PC-9 (cell line): ENCODE data around the gene MISP. TPM values are rescaled to one million over a fixed set of nuclear protein-coding genes. Genes with fewer than 3 reads are reported as not detected.
"Not testable (repeated sequence)": the region's sequence is repeated elsewhere in the genome, so short reads cannot be mapped to it uniquely, and the experiment has no call there.

Source experiments
- BruUV-seq: library from RNA; stranded (reverse); fragments of 400-500 nt; replicated peaks from 2 replicates; lab custom pipeline; 2021; lab: Mats Ljungman, UMichigan
- CTCF ChIA-PET: fragments of 300-600 bp; sonication (Branson Sonifier 250); formaldehyde crosslinking; loops from one replicate; lab custom pipeline; 2022; ENCODE audit warnings: antibody characterized with exemption; lab: Charles Lee
- POLR2A ChIA-PET: fragments of 300-600 bp; sonication (Branson Sonifier 250); formaldehyde crosslinking; loops from one replicate; lab custom pipeline; 2022; ENCODE audit warnings: antibody characterized with exemption; ENCODE audit not compliant: unreplicated experiment; lab: Charles Lee
- DNase-seq, 2 experiments: peaks; one replicate each; pipeline versions ENCODE4 v3.0.0 to v3.0.0-alpha.2; 2015 to 2022; ENCODE audit warnings: mixed read lengths in 1 of 2
- H2AFZ ChIP-seq: fragments of 200-600 bp; sonication (generic); 2 replicates; pipeline ENCODE4 v1.8.1; 2017; ENCODE audit warnings: antibody characterized with exemption
- H3F3A ChIP-seq: fragments of 200-600 bp; sonication (generic); 2 replicates; pipeline ENCODE4 v1.8.1; 2017; ENCODE audit warnings: antibody characterized with exemption, mild to moderate bottlenecking, low read depth; ENCODE audit not compliant: insufficient read depth
- H3K27ac ChIP-seq: fragments of 200-600 bp; sonication (generic); 2 replicates; pipeline ENCODE4 v1.6.1; 2016; ENCODE audit warnings: mixed run types
- H3K27me3 ChIP-seq: fragments of 200-600 bp; sonication (generic); 2 replicates; pipeline ENCODE4 v1.6.1; 2016; ENCODE audit warnings: low read depth, mixed run types; ENCODE audit not compliant: insufficient read depth
- H3K36me3 ChIP-seq: fragments of 200-600 bp; sonication (generic); 2 replicates; pipeline ENCODE4 v1.6.1; 2016; ENCODE audit warnings: low read depth, mixed run types
- H3K4me1 ChIP-seq: fragments of 200-600 bp; sonication (generic); replicated peaks from 2 replicates; pipeline ENCODE4 v1.6.1; 2016; ENCODE audit warnings: mixed run types; ENCODE audit not compliant: insufficient read depth
- H3K4me2 ChIP-seq: fragments of 200-600 bp; sonication (generic); 2 replicates; pipeline ENCODE4 v1.6.1; 2017; ENCODE audit warnings: mixed run types
- H3K4me3 ChIP-seq: fragments of 200-600 bp; sonication (generic); 2 replicates; pipeline ENCODE4 v1.6.1; 2016; ENCODE audit warnings: mixed run types
- H3K79me2 ChIP-seq: fragments of 200-600 bp; sonication (generic); 2 replicates; pipeline ENCODE4 v1.6.1; 2017; ENCODE audit warnings: low read depth, mixed run types
- H3K9me2 ChIP-seq: fragments of 200-600 bp; sonication (generic); 2 replicates; pipeline ENCODE4 v1.8.1; 2017; ENCODE audit warnings: mild to moderate bottlenecking; ENCODE audit not compliant: insufficient read depth
- H3K9me3 ChIP-seq: fragments of 200-600 bp; sonication (generic); 2 replicates; pipeline ENCODE4 v1.8.1; 2016; ENCODE audit warnings: low read depth; ENCODE audit not compliant: insufficient read depth
- H4K20me1 ChIP-seq: fragments of 200-600 bp; sonication (generic); 2 replicates; pipeline ENCODE4 v1.8.1; 2017; ENCODE audit not compliant: insufficient read depth
- EZH2 ChIP-seq: fragments of 200-600 bp; sonication (generic); IDR thresholded peaks from 2 replicates; pipeline ENCODE4 v1.8.0; 2017; ENCODE audit warnings: antibody characterized with exemption, low read depth
- intact Hi-C: fragments of 100-400 bp; cut with micrococcal nuclease; formaldehyde crosslinking; loops from one replicate; pipeline ENCODE4 v1.10.0; 2022; ENCODE audit not compliant: unreplicated experiment
- total RNA-seq: library from RNA; stranded (reverse); gene quantifications from 2 replicates; pipeline ENCODE4 v1.2.3, GENCODE V29; 2021
- TF ChIP-seq, protein P1 (sequence below): fragments of 200-600 bp; sonication (generic); conservative IDR thresholded peaks from 2 replicates; pipeline ENCODE4 v1.6.1; 2017; ENCODE audit warnings: mixed run types, antibody characterized with exemption, mild to moderate bottlenecking, moderate library complexity

Gene MISP
- total RNA-seq, 1 experiment from 2014 or later, result 91.6 TPM

DNA sequence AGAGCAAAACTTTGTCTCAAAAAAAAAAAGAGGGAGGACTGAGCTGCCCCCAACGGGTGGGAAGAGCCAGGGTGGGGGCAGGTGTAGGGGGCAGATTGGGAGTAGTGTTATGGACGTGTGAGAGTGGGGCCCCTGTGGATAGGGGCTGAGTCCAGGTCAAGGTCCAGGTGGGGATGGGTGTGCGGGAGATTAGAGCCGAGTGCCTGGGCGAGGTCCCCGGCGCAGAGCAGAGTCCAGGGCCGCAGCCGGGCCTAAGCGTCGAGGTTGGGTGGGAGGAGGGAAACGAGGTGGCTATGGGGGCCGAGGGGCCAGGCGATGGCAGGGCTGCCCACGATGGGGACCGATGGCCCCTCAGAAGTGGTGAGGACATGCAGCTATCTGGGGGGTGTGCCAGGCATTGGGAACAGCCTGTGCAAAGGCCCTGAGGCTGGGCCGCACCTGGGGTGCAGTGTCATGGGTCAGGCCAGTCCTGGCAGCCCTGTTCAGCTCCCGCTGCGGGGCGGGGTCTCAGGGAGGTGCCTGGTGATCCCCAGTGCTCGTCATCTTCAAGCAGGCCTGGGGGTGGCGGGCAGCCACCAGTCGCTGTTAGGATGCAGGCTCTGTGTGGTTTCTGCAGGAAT, 12.3 kb upstream of the MISP start:
- TF ChIP-seq, protein P1, sequence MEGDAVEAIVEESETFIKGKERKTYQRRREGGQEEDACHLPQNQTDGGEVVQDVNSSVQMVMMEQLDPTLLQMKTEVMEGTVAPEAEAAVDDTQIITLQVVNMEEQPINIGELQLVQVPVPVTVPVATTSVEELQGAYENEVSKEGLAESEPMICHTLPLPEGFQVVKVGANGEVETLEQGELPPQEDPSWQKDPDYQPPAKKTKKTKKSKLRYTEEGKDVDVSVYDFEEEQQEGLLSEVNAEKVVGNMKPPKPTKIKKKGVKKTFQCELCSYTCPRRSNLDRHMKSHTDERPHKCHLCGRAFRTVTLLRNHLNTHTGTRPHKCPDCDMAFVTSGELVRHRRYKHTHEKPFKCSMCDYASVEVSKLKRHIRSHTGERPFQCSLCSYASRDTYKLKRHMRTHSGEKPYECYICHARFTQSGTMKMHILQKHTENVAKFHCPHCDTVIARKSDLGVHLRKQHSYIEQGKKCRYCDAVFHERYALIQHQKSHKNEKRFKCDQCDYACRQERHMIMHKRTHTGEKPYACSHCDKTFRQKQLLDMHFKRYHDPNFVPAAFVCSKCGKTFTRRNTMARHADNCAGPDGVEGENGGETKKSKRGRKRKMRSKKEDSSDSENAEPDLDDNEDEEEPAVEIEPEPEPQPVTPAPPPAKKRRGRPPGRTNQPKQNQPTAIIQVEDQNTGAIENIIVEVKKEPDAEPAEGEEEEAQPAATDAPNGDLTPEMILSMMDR, result no peak
- no peak for TF ChIP-seq EZH2
- no peaks in the 10 kb centered on the region for H3K9me2 ChIP-seq
- no peak overlapping the region for H3K27ac ChIP-seq
- no peaks in the 10 kb centered on the region for H3K79me2 ChIP-seq
- no peaks in the 10 kb centered on the region for H3K9me3 ChIP-seq
- H3F3A ChIP-seq, result peaks cover 10% of the 10 kb centered on the region; the same call in 1 of the 2 replicates
- H3K4me2 ChIP-seq, result no peak overlapping the region
- no peaks in the 10 kb centered on the region for H3K36me3 ChIP-seq
- H3K4me1 ChIP-seq, result no peaks in the 10 kb centered on the region
- intact Hi-C loops, result no loop called here
- no TSS peak for BruUV-seq
- no peak overlapping the region for H2AFZ ChIP-seq
- no peaks in the 10 kb centered on the region for H3K27me3 ChIP-seq
- H3K4me3 ChIP-seq, result no peak overlapping the region
- no peak for DNase-seq
- ChIA-PET POLR2A (interaction anchor here (0.6 kb wide), 1 partner anchor 13 kb away, joined by 3 read pairs; the partner anchor contains the start of gene MISP), CTCF (no interaction called here)
- H4K20me1 ChIP-seq, result no peaks in the 10 kb centered on the region

DNA sequence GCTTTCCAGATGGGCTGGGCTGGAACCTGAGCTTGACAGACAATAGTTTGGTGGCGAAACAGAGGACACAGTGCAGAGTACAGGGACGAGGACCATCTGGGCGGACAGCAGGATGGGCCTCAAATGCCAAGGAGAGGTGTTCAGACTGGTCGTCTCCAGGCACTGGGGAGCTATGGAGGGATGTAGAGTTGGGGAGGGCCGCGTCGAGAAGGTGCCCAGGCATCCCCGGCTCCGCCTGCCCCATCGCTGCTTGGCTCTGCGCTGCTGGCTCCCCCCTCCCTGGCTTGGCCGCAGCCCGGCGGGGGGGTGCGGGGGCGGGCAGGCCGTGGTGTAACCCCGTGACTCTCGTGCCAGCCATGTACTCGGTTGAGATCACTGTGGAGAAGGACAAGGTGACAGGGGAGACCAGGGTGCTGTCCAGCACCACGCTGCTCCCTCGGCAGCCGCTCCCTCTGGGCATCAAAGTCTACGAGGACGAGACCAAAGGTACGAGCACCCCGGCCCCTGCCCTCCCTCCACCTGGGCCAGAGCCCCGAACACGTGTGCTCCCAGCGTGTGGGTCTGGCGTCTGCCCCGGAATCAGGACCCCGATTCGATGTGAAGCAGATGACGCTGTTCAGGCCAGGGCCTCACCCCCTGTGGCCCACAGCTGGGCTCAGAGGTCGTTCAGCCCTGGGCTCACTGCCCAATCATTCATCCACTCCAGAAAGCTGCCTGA, 10.8 kb upstream of the MISP start:
- H3K4me2 ChIP-seq, result no peak overlapping the region
- no TSS peak for BruUV-seq
- DNase-seq, result no peak
- peaks cover 10% of the 10 kb centered on the region; the same call in 1 of the 2 replicates for H3F3A ChIP-seq
- no peak overlapping the region for H2AFZ ChIP-seq
- TF ChIP-seq, protein P1, result no peak
- TF ChIP-seq EZH2, result no peak
- H3K36me3 ChIP-seq, result no peaks in the 10 kb centered on the region
- H3K4me3 ChIP-seq, result no peak overlapping the region
- ChIA-PET POLR2A (no interaction called here), CTCF (interaction anchor here (0.7 kb wide), 1 partner anchor 11 kb away, joined by 8 read pairs; the partner anchor contains the start of gene MISP)
- no peaks in the 10 kb centered on the region for H4K20me1 ChIP-seq
- H3K4me1 ChIP-seq, result no peaks in the 10 kb centered on the region
- no peak overlapping the region for H3K27ac ChIP-seq
- intact Hi-C loops, result no loop called here
- H3K79me2 ChIP-seq, result no peaks in the 10 kb centered on the region
- H3K9me3 ChIP-seq, result no peaks in the 10 kb centered on the region
- no peaks in the 10 kb centered on the region for H3K27me3 ChIP-seq
- H3K9me2 ChIP-seq, result no peaks in the 10 kb centered on the region

DNA sequence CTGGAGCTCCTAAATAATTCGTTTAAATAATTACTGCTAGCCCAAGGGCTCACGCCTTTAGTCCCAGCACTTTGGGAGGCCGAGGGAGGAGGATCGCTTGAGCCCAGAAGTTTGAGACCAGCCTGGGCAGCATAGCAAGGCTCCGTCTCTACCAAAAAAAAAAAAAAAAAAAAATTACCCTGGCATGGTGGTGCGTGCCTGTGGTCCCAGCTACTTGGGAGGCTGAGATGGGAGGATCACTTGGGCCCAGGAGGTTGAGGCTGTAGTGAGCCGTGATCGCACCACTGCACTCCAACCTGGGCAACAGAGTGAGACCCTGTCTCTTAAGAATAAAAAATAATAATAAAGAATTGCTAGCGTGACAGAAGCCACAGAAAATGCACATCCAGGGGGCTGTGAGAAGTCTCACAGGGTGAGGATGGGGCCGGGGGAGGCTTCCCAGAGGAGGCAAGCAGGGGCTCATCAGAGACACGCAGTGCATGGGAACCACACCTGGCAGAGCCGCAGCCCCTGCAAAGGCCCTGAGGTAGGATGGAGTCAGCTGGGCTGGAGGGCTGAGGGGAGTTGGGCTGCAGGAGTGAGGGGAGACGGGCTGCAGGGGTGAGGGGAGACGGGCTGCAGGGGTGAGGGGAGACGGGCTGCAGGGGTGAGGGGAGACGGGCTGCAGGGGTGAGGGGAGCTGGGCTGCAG, 10.0 kb upstream of the MISP start:
- H3K9me3 ChIP-seq, intact Hi-C loops, H3K27ac ChIP-seq, H3K79me2 ChIP-seq, H2AFZ ChIP-seq, POLR2A ChIA-PET, DNase-seq, H3K9me2 ChIP-seq, H3K36me3 ChIP-seq, H3K27me3 ChIP-seq, H4K20me1 ChIP-seq, H3F3A ChIP-seq, H3K4me3 ChIP-seq, H3K4me2 ChIP-seq, BruUV-seq, H3K4me1 ChIP-seq: not testable (repeated sequence)
- CTCF ChIA-PET, result interaction anchor here (0.7 kb wide), 1 partner anchor 10 kb away, joined by 8 read pairs; the partner anchor contains the start of gene MISP
